Upper lobe of left lung (tissue), 6 donors: ENCODE results near the gene STYK1. TPM values are rescaled to one million over a fixed set of nuclear protein-coding genes. Genes with fewer than 3 reads are reported as not detected.

Source experiments
- ATAC-seq, 2 donors: fragments of 200-7000 bp; cut with Tn5 transposase; one replicate each; pipeline ENCODE4 v1.9.1; 2022; ENCODE audit warnings: mild to moderate bottlenecking in 2 of 2, moderate library complexity in 2 of 2; ENCODE audit not compliant: low FRiP score in 2 of 2
- DNase-seq, 2 donors: peaks; one replicate each; pipeline ENCODE4 v3.0.0-alpha.2; 2019 to 2020
- H3K27ac ChIP-seq, 4 donors: fragments of 200-600 bp; sonication (generic); one replicate each; pipeline ENCODE4 v1.5.1; 2016 to 2019
- H3K27me3 ChIP-seq, 4 donors: fragments of 200-600 bp; sonication (generic); one replicate each; pipeline ENCODE4 v1.5.1; 2017 to 2019
- H3K36me3 ChIP-seq, 4 donors: fragments of 200-600 bp; sonication (generic); one replicate each; pipeline ENCODE4 v1.5.1; 2016 to 2019
- H3K4me1 ChIP-seq, 4 donors: fragments of 200-600 bp; sonication (generic); one replicate each; pipeline ENCODE4 v1.5.1; 2018 to 2019
- H3K4me3 ChIP-seq, 4 donors: fragments of 200-600 bp; sonication (generic); one replicate each; pipeline ENCODE4 v1.5.1; 2017 to 2019; ENCODE audit warnings: mild to moderate bottlenecking in 2 of 4, moderate library complexity in 1 of 4
- H3K9me3 ChIP-seq, 4 donors: fragments of 200-600 bp; sonication (generic); one replicate each; pipeline ENCODE4 v1.5.1; 2018 to 2019
- CTCF ChIP-seq, 6 experiments: fragments of 450-650 bp in 4 of 6; fragments of 200-600 bp in 2 of 6; sonication (generic) in 2 of 6; IDR thresholded peaks; one replicate each; pipeline ENCODE4 v1.5.1; 2016 to 2019; ENCODE audit warnings: antibody characterized with exemption in 6 of 6
- EP300 ChIP-seq, 4 donors: sonication (generic); formaldehyde crosslinking; IDR thresholded peaks; one replicate each; pipeline ENCODE4 v1.5.1; 2017; ENCODE audit warnings: antibody characterized with exemption in 4 of 4, control low read depth in 2 of 4
- POLR2A ChIP-seq, 4 donors: fragments of 450-650 bp; IDR thresholded peaks; one replicate each; pipeline ENCODE4 v1.5.1; 2016 to 2017; ENCODE audit warnings: antibody characterized with exemption in 4 of 4, mild to moderate bottlenecking in 2 of 4
- POLR2AphosphoS5 ChIP-seq, 2 donors: sonication (generic); formaldehyde crosslinking; IDR thresholded peaks; one replicate each; pipeline ENCODE4 v1.5.1; 2017; ENCODE audit warnings: antibody characterized with exemption in 2 of 2
- WGBS, 2 donors: methylation state at CpG; one replicate each; pipeline ENCODE4 v1.1.5; 2017 to 2018; 5-methylcytosine and 5-hydroxymethylcytosine counted together
- total RNA-seq, 6 donors: library from RNA; depleted of rRNA in 4 of 6; stranded (reverse); fragments of >200 nt in 4 of 6; gene quantifications; one replicate each; pipeline versions ENCODE4 v1.1.0 to v1.2.1, GENCODE V29; 2016 to 2021
- donor health status: DM: no; HTN: no; CAD: no; lungs with moderate emphysema.
- donor health status: DM: no; HTN: yes; CAD: no; lungs with severe emphysema.

The STYK1 gene
- total RNA-seq, 6 donors from 2014 or later: 0.30 to 21.9 (median 1.1) TPM

- no peaks in the 10 kb centered on the region for H3K27me3 ChIP-seq
- ATAC-seq: no peak
- TF ChIP-seq POLR2AphosphoS5 (IDR thresholded peaks at IDR 0.05) (no peak), CTCF (IDR thresholded peaks at IDR 0.05) (no peak), POLR2A (IDR thresholded peaks at IDR 0.05) (no peak), EP300 (IDR thresholded peaks at IDR 0.05) (no peak)
- no peak for DNase-seq
- no peaks in the 10 kb centered on the region for H3K9me3 ChIP-seq
- H3K27ac ChIP-seq: no peak overlapping the region
- H3K36me3 ChIP-seq: peaks cover 0 to 47% (median 13%) of the 10 kb centered on the region in 4 donors
- 92 to 93% methylated on average over 3 of the region's 3 CpGs for WGBS, 2 donors
- H3K4me3 ChIP-seq: no peak overlapping the region
- peaks cover 12 to 21% (median 14%) of the 10 kb centered on the region in 4 donors for H3K4me1 ChIP-seq
Observed at GRCh38 chr12:10610188-10610587, 63.7 kb downstream of the STYK1 start.

- no peak for ATAC-seq
- H3K27me3 ChIP-seq: no peaks in the 10 kb centered on the region
- H3K9me3 ChIP-seq: no peaks in the 10 kb centered on the region
- H3K27ac ChIP-seq: no peak overlapping the region
- WGBS, 2 donors: 86 to 88% methylated on average over 3 of the region's 3 CpGs
- peaks cover 12 to 13% (median 12%) of the 10 kb centered on the region in 4 donors for H3K4me1 ChIP-seq
- no peak for DNase-seq
- peaks cover 0 to 54% (median 13%) of the 10 kb centered on the region in 4 donors for H3K36me3 ChIP-seq
- no peak for TF ChIP-seq POLR2A (IDR thresholded peaks at IDR 0.05)
- TF ChIP-seq EP300 (IDR thresholded peaks at IDR 0.05): no peak
- TF ChIP-seq CTCF (IDR thresholded peaks at IDR 0.05): no peak
- TF ChIP-seq POLR2AphosphoS5 (IDR thresholded peaks at IDR 0.05): no peak
- no peak overlapping the region for H3K4me3 ChIP-seq
Observed at GRCh38 chr12:10607885-10608458, 65.9 kb downstream of the STYK1 start.

GRCh38 chr12:10601860-10602259 lies 72.0 kb downstream of the STYK1 start:
- Histone ChIP-seq H3K27ac (no peak overlapping the region), H3K27me3 (no peaks in the 10 kb centered on the region), H3K9me3 (no peaks in the 10 kb centered on the region), H3K4me3 (no peak overlapping the region), H3K4me1 (no peaks in the 10 kb centered on the region), H3K36me3 (peaks cover 0 to 26% (median under 1%) of the 10 kb centered on the region in 4 donors)
- DNase-seq (no peak), ATAC-seq (no peak)
- no peak for TF ChIP-seq POLR2A (IDR thresholded peaks at IDR 0.05)
- TF ChIP-seq EP300 (IDR thresholded peaks at IDR 0.05): no peak
- no peak for TF ChIP-seq CTCF (IDR thresholded peaks at IDR 0.05)
- TF ChIP-seq POLR2AphosphoS5 (IDR thresholded peaks at IDR 0.05): no peak
- WGBS, 2 donors: 88 to 100% methylated on average over 2 of the region's 2 CpGs

GRCh38 chr12:10600988-10601387 lies 72.9 kb downstream of the STYK1 start:
- DNase-seq (no peak), ATAC-seq (no peak)
- Histone ChIP-seq H3K9me3 (no peaks in the 10 kb centered on the region), H3K4me1 (no peaks in the 10 kb centered on the region), H3K36me3 (peaks cover 0 to 21% (median 0%) of the 10 kb centered on the region in 4 donors), H3K27ac (no peak overlapping the region), H3K4me3 (no peak overlapping the region), H3K27me3 (no peaks in the 10 kb centered on the region)
- TF ChIP-seq EP300 (IDR thresholded peaks at IDR 0.05) (no peak), POLR2AphosphoS5 (IDR thresholded peaks at IDR 0.05) (no peak)
- WGBS, 2 donors: 82 to 84% methylated on average over 6 of the region's 6 CpGs

- DNase-seq: no peak
- Histone ChIP-seq H3K9me3 (no peaks in the 10 kb centered on the region), H3K4me1 (no peaks in the 10 kb centered on the region), H3K4me3 (no peak overlapping the region), H3K36me3 (peaks cover 0 to 15% (median 0%) of the 10 kb centered on the region in 4 donors), H3K27ac (no peak overlapping the region), H3K27me3 (no peaks in the 10 kb centered on the region)
- no peak for ATAC-seq
- TF ChIP-seq CTCF (IDR thresholded peaks at IDR 0.05) (no peak), POLR2AphosphoS5 (IDR thresholded peaks at IDR 0.05) (no peak), EP300 (IDR thresholded peaks at IDR 0.05) (no peak), POLR2A (IDR thresholded peaks at IDR 0.05) (no peak)
- 60% methylated on average over 2 of the region's 2 CpGs for WGBS, 2 donors
Observed at GRCh38 chr12:10595881-10596280, 78.0 kb downstream of the STYK1 start.
